EH (cell line): ENCODE measurements around the gene ADAM12.
"Not testable (repeated sequence)": the region's sequence is repeated elsewhere in the genome, so short reads cannot be mapped to it uniquely, and the experiment has no call there.

Source experiments
- DNase-seq: peaks from one replicate; pipeline ENCODE4 v3.0.0-alpha.2; 2015; ENCODE audit warnings: low read depth

ADAM12 gene

GRCh38 chr10:126052171-126052570, 336.1 kb downstream of the ADAM12 start:
- no peak for DNase-seq

DNA sequence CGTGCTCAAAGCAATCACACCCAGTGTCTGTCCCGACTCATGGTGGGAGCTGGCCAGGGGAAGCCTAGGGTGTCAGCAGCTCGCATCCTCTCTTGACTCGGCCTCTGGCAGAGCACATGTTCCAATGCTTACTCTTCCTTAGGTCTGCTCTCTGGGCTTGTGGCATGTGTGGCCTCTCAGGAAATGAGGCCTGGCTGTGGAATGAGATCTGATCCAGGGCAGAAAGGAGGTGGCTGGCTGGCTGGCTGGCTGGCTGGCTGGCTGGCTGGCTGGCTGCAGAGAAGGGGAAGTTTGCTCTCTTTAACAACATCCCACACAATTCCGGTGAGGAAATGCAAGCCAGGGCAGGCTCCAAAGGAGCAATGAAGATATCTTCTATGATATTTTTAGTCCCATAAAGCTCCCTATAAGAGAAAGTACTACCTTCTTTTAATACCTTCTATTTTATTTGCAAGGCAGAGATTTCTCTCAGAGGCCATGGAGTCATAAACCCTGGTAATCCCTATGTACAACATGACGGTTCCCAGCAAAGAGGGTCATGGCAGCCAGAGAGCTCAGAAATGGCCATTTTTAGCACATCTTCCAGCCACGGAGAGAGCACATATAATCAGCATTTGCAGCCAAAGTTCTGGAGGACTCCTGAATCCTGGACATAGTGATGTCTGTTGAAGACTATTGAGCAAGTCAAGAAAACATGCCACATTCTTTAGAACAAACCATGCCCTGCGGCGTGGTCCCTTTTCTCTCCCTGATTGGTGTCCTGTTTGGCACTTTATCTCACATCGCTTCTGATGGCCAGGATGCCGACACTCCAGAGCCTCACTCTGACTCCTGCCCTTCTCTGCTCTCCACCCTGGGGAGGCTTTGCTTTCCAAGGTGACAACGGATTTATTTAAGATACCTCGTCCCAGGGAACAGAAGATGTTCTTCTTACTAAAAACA, 338.2 kb downstream of the ADAM12 start:
- DNase-seq, result peak; percentile 90

DNA sequence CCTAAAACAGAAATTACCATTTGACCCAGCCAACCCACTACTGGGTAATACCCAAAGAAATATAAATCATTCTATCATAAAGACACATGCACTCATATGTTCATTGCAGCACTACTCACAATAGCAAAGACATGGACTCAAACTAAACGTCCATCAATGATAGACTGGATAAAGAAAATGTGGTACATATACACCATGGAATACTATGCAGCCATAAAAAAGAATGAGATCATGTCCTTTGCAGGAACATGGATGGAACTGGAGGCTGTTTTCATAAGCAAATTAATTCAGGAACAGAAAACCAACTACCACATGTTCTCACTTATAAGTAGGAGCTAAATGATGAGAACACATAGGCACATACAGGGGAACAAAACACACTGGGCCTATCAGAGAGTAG, 340.5 kb downstream of the ADAM12 start:
- DNase-seq, result not testable (repeated sequence)

DNA sequence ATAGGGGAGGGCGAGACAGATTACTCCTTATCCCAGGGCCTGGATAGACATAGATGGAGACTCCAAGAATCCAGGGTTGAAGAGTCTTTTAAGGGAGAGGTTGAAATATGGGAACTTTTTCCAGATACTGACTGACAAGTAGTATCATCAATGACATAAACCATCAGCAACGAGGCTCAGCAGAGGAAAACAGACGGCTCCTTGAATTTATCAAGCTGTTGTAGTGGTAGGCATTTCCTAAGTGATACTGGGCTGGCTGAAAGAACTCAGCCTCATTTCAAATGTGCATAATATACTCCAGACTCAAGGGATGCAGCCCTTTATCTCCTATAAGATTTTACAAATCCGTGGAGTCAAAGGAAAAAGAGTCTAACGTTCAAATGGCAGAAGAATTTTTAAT, 341.4 kb downstream of the ADAM12 start:
- DNase-seq, result no peak

DNA sequence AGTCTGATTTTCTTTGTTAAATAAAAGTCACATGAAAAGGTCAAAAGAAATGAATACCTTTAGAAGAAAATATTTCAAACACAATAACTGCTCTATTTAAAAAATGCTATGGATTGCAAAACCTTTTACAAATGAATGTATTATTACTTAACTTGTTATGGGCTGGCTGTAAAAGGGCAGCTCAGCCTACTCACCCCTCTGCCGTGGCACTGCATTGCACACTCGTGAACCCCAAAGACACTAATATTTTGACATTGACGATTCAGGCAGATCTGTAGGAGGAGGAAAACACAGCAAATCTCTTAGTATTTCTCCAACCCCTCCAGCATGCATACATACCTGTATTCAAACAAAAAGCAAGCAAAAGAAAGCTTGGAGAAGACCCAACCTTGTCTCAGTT, 342.4 kb downstream of the ADAM12 start:
- no peak for DNase-seq

GRCh38 chr10:126043389-126043788, 344.9 kb downstream of the ADAM12 start:
- DNase-seq, result no peak

DNA sequence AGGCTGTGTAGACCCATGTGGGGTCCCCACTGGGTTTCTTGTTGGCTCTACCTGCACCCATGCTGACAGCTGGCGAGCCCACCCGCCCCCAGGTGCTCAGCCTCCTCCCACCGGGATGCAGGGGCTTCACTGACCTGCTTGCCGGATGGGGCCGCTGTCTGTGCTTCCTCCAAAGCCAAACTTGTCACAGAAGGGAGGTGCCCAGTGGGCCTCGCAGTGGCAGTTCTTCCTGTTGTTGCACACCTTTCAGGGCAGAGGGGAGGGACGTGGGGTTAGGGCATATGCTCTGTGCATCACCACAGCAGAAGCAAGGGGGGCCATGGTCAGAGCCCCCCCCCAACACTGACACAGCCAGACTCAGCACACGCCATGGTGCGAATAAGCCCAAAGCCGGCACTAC, 345.4 kb downstream of the ADAM12 start:
- DNase-seq, result no peak

DNA sequence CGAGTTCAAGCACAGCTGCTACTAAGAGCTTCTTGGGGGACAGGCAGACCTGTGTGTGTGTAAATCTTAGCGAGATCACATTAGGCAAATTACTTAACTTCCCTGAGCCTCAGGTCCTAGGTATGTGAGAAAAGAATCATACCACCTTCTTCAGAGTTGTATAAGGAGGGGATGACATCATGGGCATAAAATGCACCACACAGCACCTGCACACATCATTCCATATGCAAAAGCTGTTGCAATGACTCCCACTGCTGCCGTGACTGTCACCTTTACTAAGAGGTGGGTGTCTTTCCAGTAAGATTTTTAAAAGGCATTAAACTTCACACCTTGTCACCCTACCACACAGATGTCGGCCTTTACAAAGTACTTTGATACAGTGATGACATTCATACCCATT, 345.9 kb downstream of the ADAM12 start:
- DNase-seq, result no peak

DNA sequence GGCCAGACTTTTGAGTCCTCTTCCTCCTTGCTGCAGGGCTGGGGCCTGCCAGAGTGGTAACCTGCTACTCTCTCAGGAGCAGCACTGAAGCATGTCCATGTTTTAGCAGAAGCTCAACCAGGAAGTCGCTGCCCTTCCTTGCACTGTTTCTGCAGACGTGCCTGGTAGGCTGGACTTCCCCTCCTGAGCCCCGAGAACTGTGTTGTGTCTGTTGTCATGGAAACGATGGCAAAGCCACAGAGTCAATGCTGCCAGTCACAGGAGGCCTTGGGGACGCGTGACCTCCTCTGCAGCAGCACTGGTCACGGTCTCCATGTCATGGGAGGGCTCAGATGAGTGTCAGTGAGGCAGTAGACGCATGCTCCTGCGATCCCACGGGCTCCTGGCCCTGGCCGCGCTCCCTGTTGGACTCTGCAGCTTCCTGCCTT, 346.5 kb downstream of the ADAM12 start:
- peak; percentile 42 for DNase-seq

DNA sequence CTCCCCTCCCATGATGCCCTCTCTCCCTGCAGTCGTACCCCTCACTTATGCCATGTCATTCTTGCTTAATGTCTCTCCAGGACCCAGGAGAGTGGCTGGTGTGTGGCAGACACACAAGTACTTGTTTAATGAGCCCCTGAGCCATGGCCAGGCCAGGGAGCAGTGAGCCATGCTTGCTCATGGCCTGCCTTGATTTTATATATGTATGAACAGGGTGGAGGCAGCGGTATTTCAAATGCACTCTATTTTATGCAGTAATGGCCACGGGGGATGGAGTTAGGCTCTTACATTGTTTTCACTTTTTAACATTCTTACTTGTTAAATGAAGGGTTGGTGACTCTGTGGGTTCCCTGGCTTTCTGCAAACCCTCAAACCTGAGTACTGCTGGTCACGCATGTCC, 347.2 kb downstream of the ADAM12 start:
- DNase-seq, result no peak

- DNase-seq, result no peak
Observed at GRCh38 chr10:126037946-126038345, 350.3 kb downstream of the ADAM12 start.

GRCh38 chr10:126036515-126036914, 351.8 kb downstream of the ADAM12 start:
- DNase-seq, result no peak

GRCh38 chr10:126034586-126034985, 353.7 kb downstream of the ADAM12 start:
- DNase-seq, result no peak

DNA sequence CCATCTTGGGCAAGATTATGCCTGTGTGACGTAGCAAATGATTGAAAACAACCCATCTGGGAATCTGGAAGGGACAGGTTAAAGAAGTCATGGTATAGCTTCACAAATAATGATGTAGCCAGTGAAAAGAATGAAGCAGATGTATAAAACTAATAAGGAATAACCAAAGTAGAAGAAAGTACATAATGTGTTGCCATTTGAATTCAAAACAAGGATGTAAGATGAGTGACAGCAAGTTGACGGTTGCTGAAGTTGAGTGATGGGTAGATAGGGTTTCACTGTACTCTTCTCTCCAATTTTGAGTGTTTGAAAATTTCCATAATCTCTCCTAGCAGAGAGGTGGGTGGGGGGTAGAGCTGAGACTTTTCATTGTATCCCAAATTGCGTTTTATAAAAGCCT, 358.3 kb downstream of the ADAM12 start:
- DNase-seq, result no peak

- no peak for DNase-seq
Observed at GRCh38 chr10:126027692-126028091, 360.6 kb downstream of the ADAM12 start.

DNA sequence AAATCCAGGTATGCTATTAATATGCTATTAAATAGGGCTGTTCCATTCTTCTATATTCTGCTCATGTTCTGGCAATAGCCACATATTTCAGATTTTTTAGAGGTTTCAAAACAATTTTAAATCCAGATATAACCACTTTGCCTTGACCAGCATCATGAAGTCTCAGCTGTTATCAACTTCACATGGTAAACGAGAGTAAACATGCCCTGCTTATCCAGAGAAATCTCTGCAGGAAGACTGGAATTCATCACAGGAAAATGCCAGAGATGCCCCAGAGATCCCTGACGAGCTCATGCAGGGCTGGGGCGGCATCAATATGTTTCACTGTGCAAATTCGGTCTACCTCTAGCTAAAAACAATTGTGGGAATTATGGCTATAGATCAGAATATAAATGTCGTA, 365.4 kb downstream of the ADAM12 start:
- DNase-seq, result peak; percentile 25

DNA sequence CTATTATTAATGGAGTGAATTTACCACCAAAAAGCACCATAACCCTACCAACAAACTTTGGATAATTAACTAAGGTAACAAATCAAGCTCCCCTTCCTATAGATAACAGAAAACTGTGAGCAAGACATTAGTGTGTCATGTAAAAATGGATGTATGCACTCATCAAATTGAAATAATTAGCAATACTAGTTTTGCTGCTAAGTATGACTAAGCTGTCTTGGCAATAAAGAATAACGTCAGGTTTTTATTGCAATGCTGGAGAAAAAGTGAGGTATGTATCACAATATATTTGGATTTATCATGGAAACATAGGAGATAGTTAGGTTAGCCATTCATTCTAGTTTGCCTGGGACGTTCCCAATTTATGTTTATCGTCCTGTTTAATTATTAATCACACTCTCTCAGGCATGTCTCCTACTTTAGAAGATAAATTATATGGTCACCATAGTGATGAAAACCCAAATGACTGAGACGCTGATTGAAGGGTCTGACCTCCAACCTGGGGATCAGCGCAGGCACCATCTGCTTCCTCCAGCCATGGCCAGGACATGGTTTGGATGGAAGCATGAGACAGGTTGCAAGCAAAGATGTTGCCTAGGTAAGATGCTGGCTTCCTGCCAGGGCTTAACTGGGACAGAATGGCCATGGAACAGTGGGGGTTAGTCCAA, 366.3 kb downstream of the ADAM12 start:
- DNase-seq, result peak; percentile 4

- peak; percentile 94 for DNase-seq
Observed at GRCh38 chr10:126017961-126018560, 370.2 kb downstream of the ADAM12 start.

GRCh38 chr10:126016882-126017281, 371.4 kb downstream of the ADAM12 start:
- DNase-seq, result no peak

DNA sequence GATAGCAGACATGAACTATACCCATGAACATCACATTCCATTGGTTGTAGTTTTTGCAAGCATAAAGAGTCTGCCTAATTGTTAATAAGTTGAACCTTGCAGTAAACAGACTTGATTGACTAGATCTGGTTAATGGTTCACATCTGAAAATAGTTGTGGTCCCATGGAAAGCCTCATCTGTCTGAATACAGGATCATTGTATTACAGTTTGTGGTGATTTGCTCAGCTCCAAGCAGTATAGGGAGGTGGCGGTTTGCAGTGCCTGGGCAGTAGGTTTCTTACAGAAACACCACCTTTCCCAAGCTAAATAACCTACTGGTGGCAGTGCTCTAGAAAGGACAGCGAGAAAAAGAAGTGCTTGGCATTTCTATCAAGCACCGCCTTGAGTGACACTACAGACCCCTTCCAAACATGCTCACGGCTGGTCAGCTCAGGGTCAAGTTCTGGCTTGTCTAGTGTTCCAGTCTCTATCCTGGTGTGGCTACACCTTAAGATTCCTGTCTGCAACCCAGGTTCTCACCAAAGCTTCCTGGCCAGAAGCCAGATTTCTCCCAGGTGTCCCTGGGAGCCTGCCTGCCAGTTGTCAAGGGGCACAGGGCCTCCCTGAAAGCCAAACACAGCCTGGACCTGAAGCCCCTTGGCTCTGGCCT, 372.0 kb downstream of the ADAM12 start:
- no peak for DNase-seq

GRCh38 chr10:126015413-126015812, 372.9 kb downstream of the ADAM12 start:
- no peak for DNase-seq

DNA sequence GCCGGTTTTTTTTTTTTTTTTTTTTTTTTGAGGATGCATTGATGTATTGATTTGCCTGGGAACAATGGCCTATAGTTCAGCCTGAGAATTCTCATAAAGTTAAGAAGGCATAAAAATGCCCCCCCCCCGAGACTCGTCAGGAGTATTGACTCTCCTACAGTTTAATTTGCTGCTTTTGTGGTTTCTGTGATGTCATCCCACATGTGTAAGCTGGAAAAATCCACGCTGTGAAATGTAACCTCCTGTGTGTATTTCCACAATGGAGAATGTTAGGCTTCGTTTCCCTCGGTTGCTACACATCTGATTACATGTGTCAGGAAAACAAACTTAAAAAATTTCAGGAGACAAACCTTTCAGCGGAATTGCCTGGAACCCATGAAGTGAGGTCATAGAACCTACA, 374.0 kb downstream of the ADAM12 start:
- DNase-seq, result peak; percentile 84
